GM18870 (cell line): ENCODE data around the gene NAT8L.

ENCODE experiments used
- ATAC-seq: cut with Tn5 transposase; IDR thresholded peaks from one replicate; pipeline ENCODE4 v1.9.1; 2021; ENCODE audit warnings: moderate library complexity; ENCODE audit not compliant: unreplicated experiment

The NAT8L gene

DNA sequence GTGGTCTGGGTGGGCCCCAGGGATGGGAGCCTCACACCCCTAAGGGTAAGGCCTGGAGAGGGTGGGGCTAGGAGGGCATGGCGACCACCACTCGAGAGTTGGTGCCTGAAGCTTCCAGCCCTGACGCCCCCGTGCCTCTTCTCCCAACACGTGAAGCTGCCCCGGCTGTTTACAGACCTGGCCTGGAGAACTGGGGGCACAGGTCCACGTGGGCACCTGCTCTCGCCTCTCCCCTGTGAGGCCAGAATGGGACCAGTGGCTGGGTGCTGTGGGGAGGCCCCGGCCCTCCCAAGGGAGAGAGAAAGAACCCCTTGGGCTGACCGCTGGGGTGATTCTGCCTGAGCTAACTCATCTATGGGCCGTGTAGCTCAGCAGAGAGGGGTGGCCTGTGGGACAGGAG lies 15.5 kb downstream of the NAT8L start:
- no peak for ATAC-seq

DNA sequence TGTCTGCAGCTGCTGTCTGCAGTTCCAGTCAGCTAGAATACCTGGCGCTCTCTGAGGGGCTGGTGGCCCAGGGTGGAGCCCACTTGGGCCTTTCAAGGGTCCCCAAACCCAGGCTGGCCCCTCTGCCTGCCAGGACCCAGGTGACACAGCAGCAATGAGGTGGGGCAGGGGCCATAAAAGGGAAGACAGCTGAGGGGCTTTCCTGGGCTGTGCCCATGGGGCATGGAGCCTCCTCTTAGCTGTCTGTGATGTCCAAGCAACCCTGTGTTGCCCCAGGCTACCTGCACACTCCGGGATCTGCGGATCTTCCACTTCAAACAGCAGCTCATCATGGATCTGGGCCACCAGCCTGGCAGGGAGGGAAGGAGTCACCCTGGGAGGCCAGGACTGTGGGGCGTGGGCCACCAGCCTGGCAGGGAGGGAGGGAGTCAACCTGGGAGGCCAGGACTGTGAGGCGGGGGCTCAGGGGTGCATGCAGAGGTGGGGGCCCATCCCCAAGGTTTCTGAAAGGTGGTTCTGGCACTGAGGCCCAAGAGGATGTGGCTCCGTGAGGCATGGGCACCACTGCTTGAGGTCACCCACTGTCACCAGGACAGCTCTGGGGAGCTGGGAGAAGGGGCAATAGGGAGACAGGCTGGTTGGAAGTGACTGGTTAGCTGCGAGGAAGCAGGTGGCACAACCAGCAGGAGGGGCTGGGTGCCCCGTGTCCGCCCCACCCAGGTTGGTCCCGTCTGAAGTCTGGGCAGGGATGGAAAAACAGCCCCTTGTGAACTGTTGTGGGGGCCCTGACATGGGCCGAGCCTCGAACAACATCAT lies 16.3 kb downstream of the NAT8L start:
- ATAC-seq: no peak

DNA sequence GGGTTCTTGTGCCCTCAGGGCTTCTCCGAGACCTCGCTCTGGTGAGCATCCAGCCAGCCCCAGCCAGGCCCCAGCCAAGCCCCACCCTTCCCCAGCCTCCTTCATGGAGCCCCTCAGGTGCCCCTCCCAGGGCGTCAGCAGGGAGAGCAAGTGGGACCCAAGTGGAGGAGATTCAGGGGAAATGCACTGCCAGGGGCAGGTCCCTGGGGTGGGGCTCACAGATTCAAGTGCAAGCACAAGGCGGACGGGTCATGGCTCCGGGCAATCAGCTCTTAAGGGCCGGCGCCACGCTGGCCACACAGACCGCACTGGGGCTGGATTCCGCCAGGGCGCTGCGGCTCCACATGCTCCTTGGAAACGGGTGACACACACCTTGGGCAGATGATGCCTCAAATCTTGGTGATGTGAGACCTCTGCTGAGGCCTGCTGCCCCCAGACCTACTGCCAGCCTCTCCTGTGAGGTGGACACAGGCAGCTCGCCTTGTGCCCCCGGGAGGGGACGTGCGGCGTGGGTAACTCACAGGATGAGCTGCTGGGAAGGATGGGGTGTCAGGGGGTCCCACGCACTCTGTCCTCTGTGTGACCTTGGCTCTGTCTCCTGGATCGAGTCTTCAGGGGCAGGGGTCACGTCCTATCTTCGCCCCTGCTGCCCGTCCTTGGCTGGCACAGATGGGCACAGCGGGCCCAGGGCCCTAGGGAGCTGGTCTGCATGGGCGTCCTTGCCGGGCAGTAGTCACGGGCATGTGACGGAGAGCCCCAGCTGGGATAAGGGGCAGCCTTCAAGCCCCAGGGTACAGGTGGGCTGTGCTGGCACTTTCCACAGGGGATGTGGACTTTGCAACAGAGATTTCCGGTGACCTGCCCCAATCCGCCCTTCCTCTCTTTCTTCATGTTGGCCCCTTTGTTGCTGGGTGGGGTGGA lies 17.1 kb downstream of the NAT8L start:
- ATAC-seq: no peak

DNA sequence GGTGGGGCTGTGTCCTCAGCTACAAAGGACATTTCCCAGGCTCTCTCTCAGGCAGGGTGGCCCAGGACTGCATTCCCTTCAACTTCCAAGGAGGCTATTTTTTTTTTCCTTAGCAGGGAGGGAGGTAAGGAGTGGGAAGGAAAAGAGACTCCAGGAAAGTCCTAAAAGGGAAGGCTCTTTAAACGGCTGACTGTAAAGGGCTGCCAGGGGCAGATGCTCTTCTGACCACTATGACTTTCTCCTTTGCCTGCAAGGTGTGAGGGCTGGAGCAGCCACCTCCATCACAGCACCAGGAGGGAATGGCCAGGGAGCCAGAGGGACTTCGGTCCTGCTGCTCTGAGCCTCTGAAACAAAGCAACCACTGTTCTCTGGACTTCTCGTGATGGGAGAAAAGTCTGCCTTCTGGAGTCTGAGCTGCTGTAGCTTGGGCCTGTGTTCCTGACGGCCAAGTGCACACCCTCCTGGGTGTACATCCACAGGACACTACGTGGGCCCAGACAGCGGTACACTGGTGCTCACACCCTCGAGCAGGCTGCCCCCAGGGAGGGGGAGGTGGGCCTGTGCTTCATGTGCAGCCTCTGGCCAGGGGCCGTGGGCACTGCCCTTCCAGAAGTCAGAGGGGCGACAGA lies 17.9 kb downstream of the NAT8L start:
- ATAC-seq: no peak

DNA sequence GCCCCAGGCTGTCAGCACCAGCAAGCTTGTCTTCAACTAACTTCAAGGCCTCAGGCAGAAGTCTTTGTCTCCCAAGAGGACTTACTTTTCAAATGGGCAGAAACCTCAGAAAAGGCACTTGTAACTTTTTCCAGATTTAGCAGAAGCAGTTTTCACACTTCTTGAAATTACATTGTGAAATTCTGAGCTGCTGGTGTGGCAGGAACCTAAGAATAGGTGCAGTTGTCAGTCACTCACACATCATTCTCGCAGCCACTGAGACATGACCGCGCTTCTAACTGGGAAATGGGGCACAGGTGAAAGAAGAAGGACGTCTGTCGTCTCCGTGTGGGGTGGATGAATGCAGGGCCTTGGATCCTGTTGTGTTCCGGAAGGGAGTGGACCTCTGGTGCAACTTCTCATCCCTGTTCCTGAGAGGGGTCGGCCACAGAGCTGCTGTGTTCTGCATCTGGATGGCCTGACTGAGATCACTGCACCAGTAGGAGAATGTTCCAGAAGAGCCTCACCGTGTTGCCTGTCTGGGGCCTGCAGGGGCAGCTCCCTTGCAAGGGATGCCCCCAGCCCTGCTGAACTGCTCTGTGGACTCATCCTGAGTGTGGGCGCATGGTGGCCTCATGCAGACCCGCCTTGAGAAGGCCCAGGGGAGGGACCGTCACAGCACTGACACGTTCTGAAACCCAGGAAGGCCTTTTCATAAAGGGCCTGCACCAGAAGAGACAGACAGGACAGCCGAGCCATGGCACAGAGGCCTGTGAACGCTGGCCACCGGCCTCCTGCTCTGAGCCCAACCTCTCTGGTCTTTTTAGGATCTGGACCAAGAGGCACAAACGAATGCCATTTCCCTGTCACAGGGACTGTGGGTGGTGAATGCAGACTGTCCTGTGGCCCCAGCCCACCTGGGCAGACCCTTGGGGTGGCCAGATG lies 18.7 kb downstream of the NAT8L start:
- ATAC-seq: no peak

DNA sequence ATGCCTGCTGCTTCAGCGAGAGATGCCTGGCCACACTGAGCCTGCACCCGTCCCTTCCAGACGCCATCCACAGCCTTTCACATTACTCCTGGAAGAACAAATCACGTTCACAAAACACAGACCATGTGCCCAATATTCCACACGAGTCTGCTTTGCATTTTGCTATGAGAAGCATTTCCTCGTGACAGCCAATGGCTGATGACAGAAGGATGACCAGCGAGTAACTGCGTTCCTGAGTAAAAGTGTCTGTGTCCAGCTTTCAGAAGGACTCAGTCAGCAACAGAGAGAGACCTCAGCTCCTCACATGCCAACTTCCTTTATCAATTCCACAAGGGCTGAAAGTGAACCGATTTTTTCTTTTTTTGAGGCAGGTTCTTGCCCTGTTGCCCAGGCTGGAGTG lies 19.5 kb downstream of the NAT8L start:
- no peak for ATAC-seq

DNA sequence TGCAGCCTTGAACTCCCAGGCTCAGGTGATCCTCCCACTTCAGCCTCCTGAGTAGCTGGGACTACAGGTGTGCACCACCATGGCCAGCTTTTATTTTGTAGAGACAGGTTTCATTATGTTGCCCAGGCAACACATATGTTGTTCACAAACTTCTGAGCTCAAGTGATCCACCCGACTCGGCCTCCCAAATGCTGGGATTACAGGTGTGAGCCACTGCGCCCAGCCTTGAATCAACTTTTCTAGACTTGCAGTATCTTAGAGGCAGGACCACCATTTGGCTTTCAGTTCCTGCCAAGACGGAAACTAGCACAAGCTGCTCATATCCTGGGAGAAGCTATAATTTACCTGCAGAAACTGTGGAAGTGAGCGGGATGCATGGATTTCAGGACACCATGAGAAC lies 19.9 kb downstream of the NAT8L start:
- ATAC-seq: no peak

DNA sequence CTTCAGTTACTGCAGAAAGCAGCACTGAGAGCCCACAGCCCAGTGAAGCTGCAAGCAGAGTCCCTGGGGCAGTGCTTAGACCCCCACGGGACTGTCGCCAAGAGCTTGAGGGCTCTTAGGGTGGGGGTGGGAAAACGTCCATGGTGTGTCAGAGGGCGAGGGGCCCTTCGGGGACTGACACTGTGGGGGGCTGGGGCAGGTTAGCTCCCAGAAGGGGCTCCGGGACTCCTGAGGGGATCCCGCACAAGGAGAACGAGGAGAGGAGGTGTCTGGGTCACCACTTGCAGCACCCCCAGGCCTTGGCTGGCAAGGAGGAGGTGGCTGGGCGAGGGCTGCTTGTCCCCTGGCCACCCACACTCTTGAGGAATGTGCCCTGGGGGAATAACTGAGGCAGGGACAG lies 20.8 kb downstream of the NAT8L start:
- ATAC-seq: no peak

DNA sequence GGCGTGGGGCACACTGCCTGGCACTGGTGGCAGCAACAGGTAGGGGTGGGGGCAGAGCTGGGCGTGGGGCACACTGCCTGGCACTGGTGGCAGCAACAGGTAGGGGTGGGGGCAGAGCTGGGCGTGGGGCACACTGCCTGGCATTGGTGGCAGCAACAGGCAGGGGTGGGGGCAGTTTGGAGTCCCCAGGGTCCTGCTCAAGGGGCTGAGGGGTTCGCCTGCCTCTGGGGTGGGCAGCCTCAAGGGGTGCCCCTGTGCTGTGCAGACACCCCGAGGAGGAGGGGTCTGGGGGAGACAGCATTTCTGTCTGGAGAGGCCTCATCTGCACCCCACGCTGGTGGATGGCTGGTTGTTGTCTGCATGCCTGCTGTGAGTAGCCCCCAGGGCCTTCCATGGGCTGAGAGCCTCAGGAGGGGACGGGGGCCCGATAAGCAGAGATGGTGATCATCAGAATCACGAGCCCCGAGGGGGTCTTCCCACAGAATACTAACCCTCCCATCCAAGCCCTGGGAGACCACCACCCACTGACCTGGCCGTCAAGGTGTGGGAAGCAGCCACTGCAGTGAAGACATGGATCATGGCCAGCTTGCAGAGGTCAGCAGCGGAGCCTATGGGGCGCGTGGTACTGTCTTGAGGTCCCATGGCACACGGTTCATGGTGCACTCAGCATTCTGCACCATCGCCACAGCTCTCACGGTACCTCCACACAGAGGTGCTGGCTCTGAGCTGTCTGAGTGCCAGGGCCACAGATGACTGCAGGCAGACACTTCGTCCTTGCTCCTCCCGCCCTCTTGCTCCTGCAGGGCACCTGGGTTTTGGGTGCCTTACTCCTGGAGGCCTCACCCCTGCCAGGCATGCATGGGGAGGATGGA lies 21.5 kb downstream of the NAT8L start:
- no peak for ATAC-seq

DNA sequence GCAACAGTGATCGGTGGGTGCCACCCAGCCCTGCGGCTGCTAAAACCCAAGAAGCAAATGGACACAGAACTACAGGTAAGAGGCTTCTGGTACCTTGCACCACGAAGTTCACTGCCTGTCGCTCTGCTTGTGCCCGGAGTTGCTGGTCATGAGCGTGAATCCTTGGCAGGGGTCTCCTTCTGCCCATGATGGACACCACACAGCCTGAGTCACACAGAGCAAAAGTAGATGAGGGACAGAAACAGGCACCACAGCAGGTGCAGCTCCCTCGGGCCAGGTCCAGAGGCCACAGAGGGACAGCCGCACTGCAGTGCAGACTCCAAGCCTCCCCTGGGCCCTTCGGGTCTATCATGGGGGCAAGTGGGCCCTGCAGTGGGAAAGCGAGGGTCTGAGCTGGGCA lies 22.4 kb downstream of the NAT8L start:
- ATAC-seq: no peak

DNA sequence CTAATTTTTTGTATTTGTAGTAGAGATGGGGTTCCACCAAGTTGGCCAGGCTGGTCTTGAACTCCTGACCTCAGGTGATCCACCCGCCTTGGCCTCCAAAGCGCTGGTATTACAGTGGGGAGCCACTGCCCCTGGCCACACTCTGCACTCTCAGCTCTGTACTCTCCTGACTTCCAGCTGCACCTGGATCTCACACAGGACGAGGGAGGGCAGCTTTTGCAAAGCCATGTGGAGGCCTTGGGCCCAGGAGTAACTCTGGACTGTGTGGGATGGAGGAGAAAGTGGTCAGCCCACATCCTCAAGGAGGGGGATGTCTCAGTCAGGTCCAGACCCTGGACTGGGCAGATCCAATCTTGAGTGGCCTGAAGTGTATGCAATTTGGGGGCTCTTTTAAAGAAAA lies 23.0 kb downstream of the NAT8L start:
- ATAC-seq: no peak

DNA sequence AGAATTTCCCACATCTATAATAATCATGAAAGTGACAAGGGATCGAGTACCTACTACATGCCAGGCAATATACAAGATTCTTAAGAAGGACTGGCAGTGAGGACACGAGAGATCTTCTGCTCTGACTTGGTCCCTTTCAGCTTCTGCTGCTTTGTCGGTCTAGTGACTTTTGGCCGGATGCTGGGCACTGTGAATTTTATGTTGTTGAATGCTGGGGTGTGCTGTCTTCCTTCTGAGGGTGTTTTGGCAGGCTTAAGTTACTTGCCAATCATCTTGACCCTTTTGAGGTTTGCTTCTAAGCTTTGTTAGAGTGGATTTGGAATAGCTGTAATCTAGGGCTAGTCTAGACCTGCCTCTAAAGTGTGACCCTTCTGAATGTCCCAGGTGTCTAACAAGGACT lies 23.5 kb downstream of the NAT8L start:
- no peak for ATAC-seq

DNA sequence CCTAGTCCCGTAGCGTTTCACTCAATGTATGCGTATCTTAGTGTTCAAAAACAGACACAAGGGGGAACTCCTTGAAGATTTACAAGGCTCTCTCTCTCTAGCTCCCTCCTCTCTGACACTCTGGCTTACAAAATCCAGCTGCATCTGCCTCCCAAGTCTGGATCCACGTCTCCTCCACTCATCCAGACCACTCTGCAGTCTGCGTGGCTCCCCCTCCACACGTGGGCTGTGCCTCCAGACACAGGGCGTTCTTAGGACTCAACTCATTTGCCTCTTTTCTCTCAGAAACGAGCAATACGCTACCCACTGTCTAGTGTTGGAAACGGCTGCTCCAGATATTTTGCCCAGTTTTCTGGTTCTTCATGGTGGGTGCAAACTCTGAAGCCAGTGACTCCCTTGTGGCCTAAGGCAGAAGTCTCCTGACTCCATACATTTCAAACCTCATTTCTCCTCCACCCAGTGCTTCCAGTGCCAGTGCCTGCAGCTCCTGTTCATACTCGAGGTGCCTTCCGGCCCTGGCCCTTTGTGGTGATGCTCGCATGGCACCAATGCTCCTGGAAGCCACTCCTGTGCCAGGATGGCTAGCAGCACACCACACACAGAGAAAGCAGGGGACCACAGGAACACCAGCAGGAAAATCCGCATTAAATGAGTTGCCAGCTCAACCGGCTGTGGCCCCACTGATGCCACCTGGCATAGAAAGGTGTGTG lies 24.1 kb downstream of the NAT8L start:
- no peak for ATAC-seq

DNA sequence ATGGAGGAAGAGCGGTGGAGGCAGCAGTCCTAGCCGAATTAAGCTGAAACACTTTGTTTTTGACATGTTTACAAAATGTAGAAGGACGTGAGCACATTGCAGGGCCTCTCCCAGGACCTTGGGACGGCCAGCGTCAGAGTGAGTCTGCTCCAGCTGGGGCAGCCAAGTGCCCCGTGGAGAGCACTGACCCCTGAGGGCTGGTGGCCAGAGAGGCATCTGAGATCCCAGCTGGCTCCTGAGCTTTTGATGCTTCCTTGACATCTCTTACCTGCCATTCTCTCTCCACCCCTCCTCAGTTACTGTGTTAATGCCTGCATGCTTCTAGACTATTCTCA lies 24.7 kb downstream of the NAT8L start:
- no peak for ATAC-seq

DNA sequence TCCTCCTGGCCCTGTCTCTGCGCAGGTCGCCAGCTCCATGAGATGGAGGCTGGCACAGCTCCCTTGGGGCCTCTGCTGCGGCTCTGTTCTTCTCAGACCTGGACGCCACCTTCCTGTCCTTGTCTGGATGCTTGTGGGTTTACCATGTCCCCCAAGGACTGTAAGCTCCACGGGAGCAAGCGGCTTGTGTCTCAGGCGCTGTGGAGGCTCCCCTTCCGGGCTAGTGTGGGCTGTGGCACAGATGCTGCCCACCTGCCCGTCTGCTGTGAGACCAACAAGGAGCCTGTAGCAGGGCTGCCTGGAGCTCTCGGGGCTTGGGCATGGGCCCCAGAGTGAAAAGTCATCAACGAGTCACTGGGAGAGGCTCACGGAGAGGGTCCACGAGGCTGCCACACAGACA lies 25.2 kb downstream of the NAT8L start:
- ATAC-seq: no peak

DNA sequence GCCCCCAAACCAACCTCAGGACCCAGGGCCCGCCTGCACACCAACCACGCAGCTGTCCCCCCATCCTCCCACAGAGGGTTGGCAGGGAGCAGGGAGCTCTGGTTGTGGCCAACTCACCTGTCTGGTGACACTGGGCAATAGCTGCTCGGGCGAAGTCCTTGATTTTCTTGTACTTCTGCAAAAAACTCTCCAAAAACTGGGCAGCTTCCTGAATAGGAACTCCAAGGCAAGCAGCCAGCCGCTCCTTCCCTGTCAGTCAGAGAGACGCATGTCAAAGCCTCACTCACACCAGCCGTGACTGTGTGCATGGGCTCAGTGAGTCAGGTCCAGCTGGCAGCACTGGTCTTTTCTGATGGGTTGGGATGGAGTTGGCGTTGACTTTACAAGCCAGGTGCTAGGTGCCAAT lies 26.4 kb downstream of the NAT8L start:
- no peak for ATAC-seq

DNA sequence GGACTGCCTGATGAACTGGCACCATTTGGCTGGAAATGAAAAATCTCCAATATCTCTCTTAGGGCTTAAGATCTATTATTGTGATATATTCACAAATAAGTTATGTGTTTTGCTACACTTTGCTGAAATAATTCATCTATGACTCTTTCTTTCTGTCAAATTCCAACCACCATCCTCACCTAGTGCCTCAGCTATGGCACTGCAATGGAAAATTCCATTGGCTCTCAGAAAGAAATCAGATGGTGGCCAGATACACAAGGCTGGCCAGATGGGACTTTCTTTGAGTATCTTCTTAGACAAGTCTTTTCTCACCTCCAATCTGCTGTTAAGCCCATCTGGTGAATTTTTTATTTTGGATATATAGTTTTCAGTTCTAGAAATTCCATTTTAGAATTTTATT lies 28.0 kb downstream of the NAT8L start:
- ATAC-seq: no peak

DNA sequence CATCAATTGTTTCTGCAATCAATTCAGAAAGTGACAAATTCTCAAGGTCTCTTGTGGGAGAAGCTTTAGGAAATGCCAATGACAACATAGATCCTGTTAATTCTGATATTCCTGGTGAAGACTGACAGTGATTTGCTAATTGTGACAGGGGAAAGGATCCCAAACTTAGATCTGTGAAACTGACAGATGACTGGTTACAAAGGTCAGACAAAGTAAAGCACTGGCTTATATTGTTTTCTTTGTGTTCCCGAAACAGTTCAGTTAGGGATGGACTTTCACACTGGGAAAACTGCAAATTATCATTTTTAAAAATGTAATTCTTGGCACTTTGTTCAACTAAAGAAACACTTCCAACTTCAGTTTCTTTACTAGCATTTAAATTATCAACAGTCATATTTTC lies 30.1 kb downstream of the NAT8L start:
- ATAC-seq: no peak

DNA sequence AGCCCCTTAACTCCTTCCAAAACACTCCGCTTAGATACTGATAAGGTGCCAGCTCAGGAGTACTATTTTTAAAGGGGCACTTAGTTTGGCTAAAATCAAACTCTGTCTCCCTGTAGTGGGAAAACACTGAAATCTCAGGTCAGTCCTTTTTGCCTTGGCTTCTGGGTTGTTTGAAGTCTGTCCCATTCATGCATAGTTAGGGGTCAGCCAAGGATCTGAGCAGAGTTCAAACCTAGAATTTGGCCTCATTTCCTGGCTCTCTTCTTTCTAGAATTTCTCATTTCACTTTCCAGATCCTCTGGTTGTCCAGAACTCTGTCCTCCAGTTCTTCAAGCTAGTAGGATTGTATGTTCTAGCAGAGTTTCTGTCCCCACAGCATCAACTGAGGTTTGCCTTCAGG lies 31.5 kb downstream of the NAT8L start:
- ATAC-seq: no peak
